NT2/D1 (cell line): ENCODE data around the gene PUDP.

ENCODE experiments used
- SUZ12 ChIP-seq: IDR thresholded peaks from 2 replicates; pipeline ENCODE4 v1.6.1; 2011; ENCODE audit not compliant: insufficient read length, insufficient read depth; ENCODE audit errors: extremely low read depth
- ZNF274 ChIP-seq: IDR thresholded peaks from 2 replicates; pipeline ENCODE4 v1.6.1; 2011; ENCODE audit warnings: mild to moderate bottlenecking, low read depth, low read length

- TF ChIP-seq ZNF274 (no peak), SUZ12 (no peak)
Observed at GRCh38 chrX:7028246-7028645, 119.7 kb downstream of the PUDP start.
